LoVo (cell line): ENCODE results near the gene TENT5D.
"Not testable (repeated sequence)": the region's sequence is repeated elsewhere in the genome, so short reads cannot be mapped to it uniquely, and the experiment has no call there.

Source experiments
- DNase-seq: peaks from one replicate; pipeline ENCODE4 v3.0.0-alpha.2; 2016; ENCODE audit warnings: low spot score

The TENT5D gene

DNA sequence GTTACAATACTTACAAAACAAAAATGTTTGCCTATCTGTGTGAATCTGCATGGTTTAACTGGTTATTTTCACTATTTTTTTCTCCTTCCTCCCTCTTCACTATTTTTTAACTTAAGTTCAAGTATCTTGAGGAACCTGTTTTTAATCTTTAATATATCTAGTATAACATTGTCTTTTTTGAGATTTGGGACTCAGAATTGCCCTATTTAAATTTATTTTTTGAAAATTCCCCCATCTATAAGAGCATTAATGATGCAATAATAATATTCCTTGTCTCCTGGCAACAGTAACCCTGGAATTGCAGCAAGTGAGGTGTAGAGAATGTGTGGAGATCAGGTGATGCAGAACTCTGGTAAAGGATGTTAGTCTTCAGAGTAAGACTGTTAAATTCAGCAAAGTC is at the start of gene TENT5D:
Gene TENT5D (plus strand): TSS at position 301 of the 400 bp plus-strand sequence. CDS start 22,093 bp downstream, outside the sequence.
- DNase-seq, result no peak

GRCh38 chrX:80385651-80386050 is 34.6 kb upstream of the TENT5D start:
- DNase-seq, result not testable (repeated sequence)

DNA sequence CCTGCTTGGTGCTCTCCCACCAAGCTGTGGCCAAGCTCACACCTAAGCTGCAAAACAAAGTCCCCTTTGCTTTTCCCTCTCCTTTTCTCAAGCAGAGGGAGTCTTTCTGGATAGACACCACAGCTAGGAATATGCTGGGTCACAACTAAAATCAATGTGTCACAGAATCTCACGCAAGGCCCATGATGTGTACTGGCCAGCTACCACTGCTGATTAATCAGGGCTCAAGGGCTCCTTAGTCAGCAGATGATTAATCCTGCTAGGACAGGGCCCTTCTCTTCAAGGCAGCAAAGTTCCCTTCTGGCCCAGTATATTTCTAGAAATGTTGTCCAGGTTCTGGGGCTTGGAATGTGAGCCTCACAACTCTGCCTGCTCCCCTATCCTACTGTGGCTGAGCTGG is 32.0 kb upstream of the TENT5D start:
- DNase-seq, result no peak

- DNase-seq, result no peak
Measured at GRCh38 chrX:80412042-80412441, 8.2 kb upstream of the TENT5D start.

DNA sequence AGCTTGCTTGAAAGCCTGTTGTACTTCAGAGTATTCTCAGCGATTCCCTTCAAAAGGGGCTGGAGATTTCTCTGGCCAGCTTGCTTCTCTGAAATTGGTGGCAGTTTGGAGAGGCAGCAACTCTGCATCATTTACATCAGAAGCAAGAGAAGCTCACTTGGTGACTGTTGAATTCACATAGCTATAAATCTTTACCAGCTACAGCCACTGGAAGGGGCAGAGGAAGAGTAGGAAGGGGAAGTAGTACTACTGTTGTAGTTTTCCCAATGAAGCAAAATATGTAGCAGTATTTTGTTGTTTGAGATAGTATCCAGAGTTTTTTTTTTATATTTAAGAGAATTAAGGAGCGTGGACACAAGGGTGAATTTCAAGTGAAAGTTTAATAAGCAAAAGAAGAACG is 2.8 kb downstream of the TENT5D start:
- DNase-seq, result no peak

DNA sequence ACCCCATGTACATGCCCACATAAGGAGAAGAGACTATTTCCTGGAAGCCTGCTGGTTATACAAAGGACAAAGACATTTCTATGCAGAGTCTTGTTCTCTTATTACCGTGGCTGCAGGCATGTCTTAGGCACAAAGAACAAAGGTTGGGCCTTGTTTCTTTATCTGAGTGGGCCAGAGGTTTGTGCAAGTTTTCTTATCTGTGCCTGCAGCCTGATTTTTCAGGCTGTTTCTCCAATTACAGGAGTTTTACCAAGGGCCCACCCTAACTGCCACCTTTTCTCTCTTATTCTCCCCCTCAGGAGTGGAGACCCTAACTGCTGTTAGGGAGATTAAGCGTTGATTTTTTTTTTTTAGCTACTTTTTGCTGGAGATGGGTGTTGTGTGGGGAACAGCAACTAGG is 3.5 kb downstream of the TENT5D start:
- DNase-seq, result no peak

- DNase-seq, result no peak
Measured at GRCh38 chrX:80430826-80431504, 10.7 kb downstream of the TENT5D start.

DNA sequence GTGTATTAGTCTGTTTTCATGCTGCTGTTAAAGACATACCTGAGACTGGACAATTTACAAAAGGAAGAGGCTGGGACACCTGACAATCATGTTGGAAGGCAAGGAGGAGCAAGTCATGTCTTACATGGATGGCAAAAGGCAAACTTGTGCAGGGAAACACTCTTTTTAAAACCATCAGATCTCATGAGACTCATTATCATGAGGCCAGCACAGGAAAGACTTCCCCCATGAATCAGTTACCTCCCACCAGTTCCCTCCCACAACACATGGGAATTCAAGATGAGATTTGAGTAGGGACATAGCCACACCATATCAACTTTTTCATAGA is 11.2 kb downstream of the TENT5D start:
- no peak for DNase-seq

GRCh38 chrX:80432441-80432840 is 12.2 kb downstream of the TENT5D start:
- DNase-seq, result no peak

- no peak for DNase-seq
Measured at GRCh38 chrX:80432863-80433262, 12.6 kb downstream of the TENT5D start.

- DNase-seq, result not testable (repeated sequence)
Measured at GRCh38 chrX:80468166-80468565, 47.9 kb downstream of the TENT5D start.

DNA sequence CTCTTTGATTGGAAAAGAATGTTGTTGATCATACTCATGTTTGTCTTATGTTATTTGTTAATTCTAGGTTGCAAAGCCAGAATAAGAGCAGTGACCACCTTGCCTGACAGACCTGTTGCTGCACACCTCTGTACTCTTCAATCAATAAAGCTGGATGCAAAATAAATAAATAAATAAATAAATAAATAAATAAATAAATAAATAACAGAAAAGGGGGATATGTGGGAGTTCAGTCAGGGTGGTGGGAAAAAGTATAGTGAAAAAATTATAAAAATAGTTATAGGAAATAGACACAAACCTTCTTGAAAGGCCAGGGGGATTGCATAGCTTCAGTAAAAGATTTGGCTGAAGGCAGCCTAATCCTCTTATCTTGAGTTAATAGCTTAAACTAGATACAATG is 51.3 kb downstream of the TENT5D start:
- no peak for DNase-seq

GRCh38 chrX:80485543-80485942 is 65.3 kb downstream of the TENT5D start:
- DNase-seq, result no peak

DNA sequence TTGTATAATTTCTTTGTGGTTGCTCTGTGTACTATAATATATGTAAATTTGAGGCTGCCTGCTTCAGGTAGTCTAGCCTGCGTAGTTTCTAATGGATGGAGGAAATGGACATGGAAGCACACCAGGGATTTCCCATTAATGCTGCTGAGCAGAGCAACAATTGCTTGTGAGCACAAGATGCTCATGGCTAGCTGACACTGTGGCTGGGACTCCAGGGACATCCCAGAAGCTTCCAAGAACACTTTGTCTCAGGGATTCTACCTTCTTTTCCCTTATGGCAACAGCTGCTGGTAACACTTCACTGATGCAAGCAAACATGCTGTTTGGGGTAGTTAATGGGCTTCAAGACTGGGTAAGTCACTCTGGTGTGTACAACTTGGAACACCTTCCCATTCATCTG is 66.1 kb downstream of the TENT5D start:
- DNase-seq, result no peak

GRCh38 chrX:80489166-80489565 is 68.9 kb downstream of the TENT5D start:
- DNase-seq, result no peak
